SU-DHL-6 (cell line): ENCODE data around the gene MYO1H.

ENCODE experiments used
- H2AFZ ChIP-seq: fragments of 200-600 bp; sonication (generic); 2 replicates; pipeline ENCODE4 v1.6.1; 2014; ENCODE audit warnings: low read depth, mild to moderate bottlenecking, moderate library complexity, mixed read lengths, antibody characterized with exemption, low read length; ENCODE audit not compliant: severe bottlenecking
- H3F3A ChIP-seq: fragments of 200-600 bp; shearing (Covaris generic); 2 replicates; pipeline ENCODE4 v1.6.0; 2016; ENCODE audit warnings: antibody characterized with exemption, mild to moderate bottlenecking; ENCODE audit not compliant: insufficient read depth
- H3K27ac ChIP-seq: fragments of 200-600 bp; sonication (generic); 2 replicates; pipeline ENCODE4 v1.5.1; 2016; ENCODE audit warnings: low read depth, mild to moderate bottlenecking, low read length, moderate library complexity, mixed read lengths
- H3K27me3 ChIP-seq: fragments of 200-600 bp; sonication (generic), shearing (Covaris generic); 2 replicates; pipeline ENCODE4 v1.6.0; 2014; ENCODE audit warnings: mild to moderate bottlenecking, low read length
- H3K36me3 ChIP-seq: fragments of 200-600 bp; sonication (generic); 2 replicates; pipeline ENCODE4 v1.6.1; 2014; ENCODE audit warnings: mild to moderate bottlenecking, low read length, mixed read lengths
- H3K4me2 ChIP-seq: fragments of 300-600, 200-600 bp; shearing (Covaris generic), sonication (generic); 2 replicates; pipeline ENCODE4 v1.6.0; 2014; ENCODE audit warnings: low read length, low read depth, mild to moderate bottlenecking; ENCODE audit not compliant: poor library complexity, severe bottlenecking
- H3K4me3 ChIP-seq: fragments of 200-600 bp; sonication (generic); 2 replicates; pipeline ENCODE4 v1.5.1; 2014; ENCODE audit warnings: antibody characterized with exemption, low read length, mild to moderate bottlenecking, mixed read lengths; ENCODE audit not compliant: insufficient read depth, poor library complexity, severe bottlenecking
- H3K79me2 ChIP-seq: fragments of 200-600 bp; sonication (generic); 2 replicates; pipeline ENCODE4 v1.6.1; 2014; ENCODE audit warnings: mild to moderate bottlenecking, low read length, moderate library complexity; ENCODE audit not compliant: insufficient read depth
- H3K9ac ChIP-seq: fragments of 200-600 bp; sonication (generic); 2 replicates; pipeline ENCODE4 v1.7.0; 2014; ENCODE audit warnings: mild to moderate bottlenecking, low read length
- H3K9me2 ChIP-seq: fragments of 200-600 bp; sonication (generic); replicated peaks from 2 replicates; pipeline ENCODE4 v1.6.1; 2014; ENCODE audit warnings: low read length; ENCODE audit not compliant: insufficient read depth
- H3K9me3 ChIP-seq: fragments of 200-600 bp; sonication (generic); 2 replicates; pipeline ENCODE4 v1.6.1; 2014; ENCODE audit warnings: low read length, mixed read lengths; ENCODE audit not compliant: insufficient read depth
- H4K20me1 ChIP-seq: fragments of 200-600 bp; sonication (generic); 2 replicates; pipeline ENCODE4 v1.6.1; 2014; ENCODE audit warnings: low read depth, mild to moderate bottlenecking, antibody characterized with exemption, low read length, moderate library complexity, mixed read lengths
- EZH2phosphoT487 ChIP-seq: fragments of 200-600 bp; sonication (generic), shearing (Covaris generic); conservative IDR thresholded peaks from 2 replicates; pipeline ENCODE4 v1.6.1; 2018; ENCODE audit warnings: mild to moderate bottlenecking, antibody characterized with exemption, low read length, moderate library complexity, mixed read lengths
- TF ChIP-seq, protein P1 (sequence below): fragments of 200-600 bp; sonication (generic); IDR thresholded peaks from one replicate; pipeline ENCODE4 v1.5.1; 2017; ENCODE audit warnings: antibody characterized with exemption, mild to moderate bottlenecking, low read length, moderate library complexity; ENCODE audit not compliant: insufficient read depth, poor library complexity, severe bottlenecking

The MYO1H gene

DNA sequence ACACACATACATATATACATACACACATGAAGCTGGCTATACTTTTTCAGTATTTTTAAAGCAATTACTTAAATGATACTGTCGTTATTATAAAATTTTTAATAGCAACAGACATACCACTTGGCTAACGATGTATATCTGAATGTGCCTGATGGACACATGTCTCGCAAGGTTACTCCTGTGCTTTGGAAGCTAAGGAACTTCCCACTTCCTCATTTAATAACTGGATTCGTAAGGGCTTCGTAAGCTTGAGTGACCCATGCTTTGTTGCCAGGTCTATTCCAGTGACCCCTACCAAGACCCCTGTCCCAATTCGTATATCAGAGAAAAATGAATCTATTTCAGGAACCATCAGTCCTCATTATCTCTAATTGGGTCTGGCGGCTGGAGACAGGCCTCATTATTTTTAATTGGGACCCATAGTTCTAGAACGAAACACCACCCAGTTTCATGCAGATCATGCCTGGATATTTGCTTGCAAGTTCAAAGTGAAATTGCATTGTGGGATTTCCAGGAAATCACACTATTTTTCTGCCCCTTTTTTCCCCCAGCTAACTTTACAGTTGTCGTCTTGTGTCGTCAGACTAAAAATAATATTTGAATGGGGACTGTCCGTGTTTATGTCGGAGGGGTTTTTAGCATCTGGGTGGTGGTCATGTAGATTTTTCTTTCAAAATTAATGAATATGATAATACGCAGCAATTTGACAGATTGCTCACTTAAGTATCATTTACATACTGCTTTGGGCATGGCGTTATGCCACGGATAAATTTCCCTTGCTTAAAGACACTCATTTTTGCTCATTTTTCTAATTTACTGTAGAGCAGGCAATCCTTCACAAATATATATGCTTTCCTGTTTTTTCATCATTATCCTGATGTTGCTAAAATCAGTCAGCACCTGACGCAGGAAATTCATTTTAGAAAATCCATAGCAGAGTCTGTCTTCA, 17.1 kb upstream of the MYO1H start:
- Histone ChIP-seq H2AFZ (no peak overlapping the region), H3K27ac (no peak overlapping the region), H3K9me2 (no peaks in the 10 kb centered on the region), H3K79me2 (no peaks in the 10 kb centered on the region), H3K27me3 (no peaks in the 10 kb centered on the region; the same call in 1 of the 2 replicates), H3K9me3 (no peaks in the 10 kb centered on the region), H4K20me1 (no peaks in the 10 kb centered on the region), H3K4me2 (no peak overlapping the region), H3K4me3 (no peak overlapping the region), H3K9ac (no peak overlapping the region), H3F3A (no peaks in the 10 kb centered on the region), H3K36me3 (no peaks in the 10 kb centered on the region)
- TF ChIP-seq, protein P1, sequence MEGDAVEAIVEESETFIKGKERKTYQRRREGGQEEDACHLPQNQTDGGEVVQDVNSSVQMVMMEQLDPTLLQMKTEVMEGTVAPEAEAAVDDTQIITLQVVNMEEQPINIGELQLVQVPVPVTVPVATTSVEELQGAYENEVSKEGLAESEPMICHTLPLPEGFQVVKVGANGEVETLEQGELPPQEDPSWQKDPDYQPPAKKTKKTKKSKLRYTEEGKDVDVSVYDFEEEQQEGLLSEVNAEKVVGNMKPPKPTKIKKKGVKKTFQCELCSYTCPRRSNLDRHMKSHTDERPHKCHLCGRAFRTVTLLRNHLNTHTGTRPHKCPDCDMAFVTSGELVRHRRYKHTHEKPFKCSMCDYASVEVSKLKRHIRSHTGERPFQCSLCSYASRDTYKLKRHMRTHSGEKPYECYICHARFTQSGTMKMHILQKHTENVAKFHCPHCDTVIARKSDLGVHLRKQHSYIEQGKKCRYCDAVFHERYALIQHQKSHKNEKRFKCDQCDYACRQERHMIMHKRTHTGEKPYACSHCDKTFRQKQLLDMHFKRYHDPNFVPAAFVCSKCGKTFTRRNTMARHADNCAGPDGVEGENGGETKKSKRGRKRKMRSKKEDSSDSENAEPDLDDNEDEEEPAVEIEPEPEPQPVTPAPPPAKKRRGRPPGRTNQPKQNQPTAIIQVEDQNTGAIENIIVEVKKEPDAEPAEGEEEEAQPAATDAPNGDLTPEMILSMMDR: no peak
- TF ChIP-seq EZH2phosphoT487: no peak

DNA sequence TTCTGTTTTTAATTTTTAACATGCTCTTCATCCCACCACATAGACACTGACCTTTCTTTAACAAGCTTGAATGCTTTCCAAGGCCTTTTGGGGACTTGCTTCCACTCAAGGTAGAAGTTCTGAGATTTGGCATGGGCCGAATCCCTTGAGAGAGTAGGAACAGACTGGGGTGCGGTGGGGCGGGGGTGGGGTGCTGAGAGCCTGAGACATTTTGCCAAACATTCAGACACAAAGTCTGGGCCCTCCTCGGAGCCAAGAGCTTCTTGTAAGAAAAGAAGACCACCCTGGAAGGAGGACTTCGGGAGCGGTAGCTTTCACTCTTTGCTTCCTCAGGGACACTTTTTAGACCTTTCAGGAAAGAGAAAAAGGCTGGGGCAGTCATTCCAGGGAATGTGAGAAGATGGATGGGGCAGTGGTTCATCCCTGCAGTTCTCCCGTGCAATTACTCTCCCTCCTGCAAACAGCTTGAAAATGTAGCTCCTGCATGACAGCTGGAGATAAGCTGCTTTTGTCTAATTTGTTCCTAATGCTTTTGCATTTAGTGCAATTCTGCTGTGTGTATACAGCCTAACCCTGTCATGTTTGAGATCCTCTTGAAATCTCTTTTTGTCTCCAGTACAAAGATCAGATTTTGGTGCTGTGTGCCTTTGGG, 16.3 kb upstream of the MYO1H start:
- H3K4me2 ChIP-seq: no peak overlapping the region
- H2AFZ ChIP-seq: no peak overlapping the region
- no peak overlapping the region for H3K27ac ChIP-seq
- TF ChIP-seq, protein P1: no peak
- TF ChIP-seq EZH2phosphoT487: no peak
- no peaks in the 10 kb centered on the region for H3K79me2 ChIP-seq
- H3K9ac ChIP-seq: no peak overlapping the region
- H3K9me2 ChIP-seq: no peaks in the 10 kb centered on the region
- H3K4me3 ChIP-seq: no peak overlapping the region
- no peaks in the 10 kb centered on the region for H4K20me1 ChIP-seq
- H3K36me3 ChIP-seq: no peaks in the 10 kb centered on the region
- no peaks in the 10 kb centered on the region for H3F3A ChIP-seq
- H3K27me3 ChIP-seq: no peaks in the 10 kb centered on the region; the same call in 1 of the 2 replicates
- H3K9me3 ChIP-seq: no peaks in the 10 kb centered on the region

DNA sequence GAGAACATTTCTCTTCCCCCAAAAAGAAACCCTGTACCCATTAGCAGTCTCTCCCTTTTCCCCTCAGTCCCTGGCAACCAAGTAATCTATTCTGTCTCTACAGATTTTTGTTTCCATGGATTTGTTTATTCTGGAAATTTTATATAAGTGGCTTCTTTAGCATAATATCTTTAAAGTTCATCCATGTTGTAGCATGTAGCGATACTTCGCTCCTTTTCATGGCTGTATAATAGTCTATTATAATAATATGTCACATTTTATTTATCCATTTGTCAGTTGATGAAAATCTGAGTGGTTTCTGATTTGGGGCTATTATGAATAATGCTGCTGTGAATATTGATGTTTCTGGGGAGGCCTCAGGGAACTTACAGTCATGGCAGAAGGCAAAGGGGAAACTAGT, 12.8 kb upstream of the MYO1H start:
- H3F3A ChIP-seq: no peaks in the 10 kb centered on the region
- no peaks in the 10 kb centered on the region for H4K20me1 ChIP-seq
- H3K79me2 ChIP-seq: no peaks in the 10 kb centered on the region
- H3K9me3 ChIP-seq: no peaks in the 10 kb centered on the region
- H3K27ac ChIP-seq: no peak overlapping the region
- H3K4me2 ChIP-seq: no peak overlapping the region
- H3K9ac ChIP-seq: no peak overlapping the region
- H3K36me3 ChIP-seq: no peaks in the 10 kb centered on the region
- no peak overlapping the region for H2AFZ ChIP-seq
- no peak for TF ChIP-seq EZH2phosphoT487
- TF ChIP-seq, protein P1: no peak
- H3K4me3 ChIP-seq: no peak overlapping the region
- H3K27me3 ChIP-seq: no peaks in the 10 kb centered on the region; the same call in 1 of the 2 replicates
- H3K9me2 ChIP-seq: no peaks in the 10 kb centered on the region
